GM23248 (cell line): ENCODE results near the gene FAM187B. TPM values are rescaled to one million over a fixed set of nuclear protein-coding genes. Genes with fewer than 3 reads are reported as not detected.

Source experiments
- DNase-seq: peaks from one replicate; pipeline ENCODE4 v3.0.0-alpha.2; 2015
- H2AFZ ChIP-seq: fragments of 200-600 bp; sonication (generic); 2 replicates; pipeline ENCODE4 v1.6.1; 2016; ENCODE audit warnings: antibody characterized with exemption
- H3F3A ChIP-seq: fragments of 200-600 bp; sonication (generic); 2 replicates; pipeline ENCODE4 v1.6.1; 2016; ENCODE audit warnings: mild to moderate bottlenecking, antibody characterized with exemption, mixed run types; ENCODE audit not compliant: insufficient read depth
- H3K27ac ChIP-seq: fragments of 200-600 bp; sonication (generic); 2 replicates; pipeline ENCODE4 v1.5.1; 2016; ENCODE audit warnings: mild to moderate bottlenecking
- H3K27me3 ChIP-seq: fragments of 200-600 bp; sonication (generic); replicated peaks from 2 replicates; pipeline ENCODE4 v1.6.1; 2016; ENCODE audit warnings: mild to moderate bottlenecking; ENCODE audit not compliant: insufficient read depth
- H3K36me3 ChIP-seq: fragments of 200-600 bp; sonication (generic); 2 replicates; pipeline ENCODE4 v1.6.1; 2016; ENCODE audit warnings: low read depth, mild to moderate bottlenecking
- H3K4me1 ChIP-seq: fragments of 200-600 bp; sonication (generic); 2 replicates; pipeline ENCODE4 v1.6.1; 2016; ENCODE audit warnings: mild to moderate bottlenecking; ENCODE audit not compliant: insufficient read depth
- H3K4me2 ChIP-seq: fragments of 200-600 bp; sonication (generic); one replicate; pipeline ENCODE4 v1.6.1; 2016; ENCODE audit warnings: mild to moderate bottlenecking; ENCODE audit not compliant: unreplicated experiment
- H3K4me3 ChIP-seq: fragments of 200-600 bp; sonication (generic); 2 replicates; pipeline ENCODE4 v1.5.1; 2016; ENCODE audit warnings: mild to moderate bottlenecking
- H3K79me2 ChIP-seq: fragments of 200-600 bp; sonication (generic); 2 replicates; pipeline ENCODE4 v1.6.1; 2016; ENCODE audit warnings: mild to moderate bottlenecking; ENCODE audit not compliant: insufficient read depth
- H3K9ac ChIP-seq: fragments of 200-600 bp; sonication (generic); 2 replicates; pipeline ENCODE4 v1.6.1; 2016; ENCODE audit warnings: mild to moderate bottlenecking
- H3K9me2 ChIP-seq: fragments of 200-600 bp; sonication (generic); 2 replicates; pipeline ENCODE4 v1.6.1; 2016; ENCODE audit warnings: mixed run types, mild to moderate bottlenecking, moderate library complexity; ENCODE audit not compliant: insufficient read depth
- H3K9me3 ChIP-seq: fragments of 200-600 bp; sonication (generic); one replicate; pipeline ENCODE4 v1.6.1; 2017; ENCODE audit warnings: low read depth
- H4K20me1 ChIP-seq: fragments of 200-600 bp; sonication (generic); 2 replicates; pipeline ENCODE4 v1.6.0; 2016; ENCODE audit not compliant: insufficient read depth
- EZH2 ChIP-seq: fragments of 200-600 bp; sonication (generic); IDR thresholded peaks from 2 replicates; pipeline ENCODE4 v1.6.1; 2018; ENCODE audit warnings: antibody characterized with exemption, mild to moderate bottlenecking; ENCODE audit not compliant: insufficient read depth, poor library complexity, severe bottlenecking
- EZH2phosphoT487 ChIP-seq: fragments of 200-600 bp; sonication (generic); IDR thresholded peaks from 2 replicates; pipeline ENCODE4 v1.6.1; 2018; ENCODE audit warnings: antibody characterized with exemption, moderate library complexity, mild to moderate bottlenecking, low read depth; ENCODE audit not compliant: insufficient read depth
- WGBS, 2 experiments: methylation state at CpG; one replicate each; pipeline ENCODE4 v1.1.6; 2015 to 2017; ENCODE audit warnings: low lambda C conversion rate in 2 of 2, low coverage in 1 of 2; ENCODE audit errors: missing lambda C conversion rate in 2 of 2; 5-methylcytosine and 5-hydroxymethylcytosine counted together
- in situ Hi-C: fragments of 300-500 bp; cut with MboI; formaldehyde crosslinking; loops from 2 replicates; pipeline ENCODE4 v1.15.0; 2020
- polyA plus RNA-seq: library from polyadenylated mRNA; unstranded; fragments of >200 nt; fragmentation: Nextera tagmentation; extraction: Ambion mirVana; gene quantifications from 2 replicates; pipeline ENCODE4 v1.2.1, GENCODE V29; 2016
- total RNA-seq: library from RNA; depleted of rRNA; stranded (reverse); fragments of >200 nt; shearing (Covaris generic); gene quantifications from 2 replicates; pipeline ENCODE4 v1.2.3, GENCODE V29; 2014

FAM187B gene
- total and polyA plus RNA-seq, 2 experiments from 2014 or later, result not detected

GRCh38 chr19:35236638-35237400, 8.3 kb upstream of the FAM187B start:
- Histone ChIP-seq H3K9me3 (no peaks in the 10 kb centered on the region), H3K27ac (no peak overlapping the region), H3K27me3 (peaks cover 4% of the 10 kb centered on the region; the same call in 1 of the 2 replicates), H4K20me1 (no peaks in the 10 kb centered on the region), H3F3A (no peaks in the 10 kb centered on the region), H3K4me3 (no peak overlapping the region), H2AFZ (no peak overlapping the region), H3K4me1 (no peaks in the 10 kb centered on the region), H3K9me2 (no peaks in the 10 kb centered on the region), H3K79me2 (no peaks in the 10 kb centered on the region), H3K4me2 (no peak overlapping the region), H3K36me3 (no peaks in the 10 kb centered on the region), H3K9ac (no peak overlapping the region)
- in situ Hi-C loops, result no loop called here
- no peak for DNase-seq
- 34 to 45% methylated on average over 6 of the region's 6 CpGs for WGBS, 2 experiments
- TF ChIP-seq EZH2 (no peak), EZH2phosphoT487 (no peak)

GRCh38 chr19:35232912-35233311, 4.4 kb upstream of the FAM187B start:
- H3K27me3 ChIP-seq, result peaks cover 5% of the 10 kb centered on the region; the same call in 1 of the 2 replicates
- H3K9ac ChIP-seq, result no peak overlapping the region
- H3K4me3 ChIP-seq, result no peak overlapping the region
- no peak overlapping the region for H3K27ac ChIP-seq
- H3K4me1 ChIP-seq, result no peaks in the 10 kb centered on the region
- no peaks in the 10 kb centered on the region for H3K9me3 ChIP-seq
- in situ Hi-C loops, result no loop called here
- no peak overlapping the region for H2AFZ ChIP-seq
- no peaks in the 10 kb centered on the region for H3F3A ChIP-seq
- no peaks in the 10 kb centered on the region for H3K9me2 ChIP-seq
- H3K79me2 ChIP-seq, result no peaks in the 10 kb centered on the region
- WGBS, 2 experiments, result 9 to 14% methylated on average over 5 of the region's 5 CpGs
- H3K36me3 ChIP-seq, result no peaks in the 10 kb centered on the region
- H3K4me2 ChIP-seq, result no peak overlapping the region
- TF ChIP-seq EZH2, result no peak
- TF ChIP-seq EZH2phosphoT487, result no peak
- DNase-seq, result no peak
- H4K20me1 ChIP-seq, result no peaks in the 10 kb centered on the region

- TF ChIP-seq EZH2 (no peak), EZH2phosphoT487 (no peak)
- no peaks in the 10 kb centered on the region for H3K9me2 ChIP-seq
- H2AFZ ChIP-seq, result no peak overlapping the region
- 63 to 68% methylated on average over 14 of the region's 14 CpGs for WGBS, 2 experiments
- peaks cover 4% of the 10 kb centered on the region; the same call in 1 of the 2 replicates for H3K27me3 ChIP-seq
- no peaks in the 10 kb centered on the region for H3F3A ChIP-seq
- H4K20me1 ChIP-seq, result no peaks in the 10 kb centered on the region
- no peak overlapping the region for H3K27ac ChIP-seq
- no peak for DNase-seq
- no peak overlapping the region for H3K4me3 ChIP-seq
- no peaks in the 10 kb centered on the region for H3K79me2 ChIP-seq
- no peaks in the 10 kb centered on the region for H3K9me3 ChIP-seq
- H3K36me3 ChIP-seq, result no peaks in the 10 kb centered on the region
- in situ Hi-C loops, result no loop called here
- no peak overlapping the region for H3K9ac ChIP-seq
- no peak overlapping the region for H3K4me2 ChIP-seq
- no peaks in the 10 kb centered on the region for H3K4me1 ChIP-seq
Observed at GRCh38 chr19:35231956-35232645, 3.6 kb upstream of the FAM187B start.

- in situ Hi-C loops, result no loop called here
- no peak overlapping the region for H3K4me2 ChIP-seq
- H3K9ac ChIP-seq, result no peak overlapping the region
- H3K27me3 ChIP-seq, result peaks cover 13% of the 10 kb centered on the region; the same call in 1 of the 2 replicates
- no peak overlapping the region for H2AFZ ChIP-seq
- H3K4me3 ChIP-seq, result no peak overlapping the region
- H3K4me1 ChIP-seq, result peaks cover 4% of the 10 kb centered on the region; the same call in 1 of the 2 replicates
- no peaks in the 10 kb centered on the region for H3K9me2 ChIP-seq
- no peaks in the 10 kb centered on the region for H3K79me2 ChIP-seq
- 63 to 70% methylated on average over 8 of the region's 8 CpGs for WGBS, 2 experiments
- H4K20me1 ChIP-seq, result no peaks in the 10 kb centered on the region
- no peak for TF ChIP-seq EZH2phosphoT487
- TF ChIP-seq EZH2, result no peak
- no peaks in the 10 kb centered on the region for H3F3A ChIP-seq
- H3K36me3 ChIP-seq, result no peaks in the 10 kb centered on the region
- DNase-seq, result no peak
- H3K9me3 ChIP-seq, result no peaks in the 10 kb centered on the region
- no peak overlapping the region for H3K27ac ChIP-seq
Observed at GRCh38 chr19:35229601-35230000, 1.1 kb upstream of the FAM187B start.
